Cardiac ventricle fibroblast (primary cell): ENCODE results near the gene UCHL1. TPM values are rescaled to one million over a fixed set of nuclear protein-coding genes. Genes with fewer than 3 reads are reported as not detected.

Experiments
- total RNA-seq: library from RNA; depleted of rRNA; stranded (reverse); fragments of >200 nt; gene quantifications from 2 replicates; pipeline ENCODE4 v1.2.3, GENCODE V29; 2015

The UCHL1 gene
- 282 and 287 TPM in 2 replicates for total RNA-seq

DNA sequence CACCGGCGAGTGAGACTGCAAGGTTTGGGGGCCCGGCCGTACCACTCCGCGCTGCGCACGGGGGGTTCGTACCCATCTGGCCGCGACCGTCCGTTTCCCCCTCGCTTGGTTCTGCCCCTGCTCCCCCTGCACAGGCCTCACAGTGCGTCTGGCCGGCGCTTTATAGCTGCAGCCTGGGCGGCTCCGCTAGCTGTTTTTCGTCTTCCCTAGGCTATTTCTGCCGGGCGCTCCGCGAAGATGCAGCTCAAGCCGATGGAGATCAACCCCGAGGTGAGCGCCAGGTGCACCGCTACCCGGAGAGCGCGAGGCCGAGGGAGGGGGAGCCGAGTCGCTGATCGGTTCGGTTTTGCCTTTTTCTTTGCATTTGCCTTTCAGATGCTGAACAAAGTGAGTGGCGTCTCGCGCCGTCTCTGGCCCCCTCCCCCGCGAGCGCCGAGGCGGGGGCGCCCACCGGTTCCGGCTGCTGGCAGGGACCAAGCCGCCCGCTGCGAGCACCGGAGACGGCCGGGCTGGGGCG lies at the start of gene UCHL1:
Gene UCHL1, plus strand, starts transcription at position 189 of the 517 bp plus-strand sequence. Its CDS starts 49 bp downstream, at position 238.

DNA sequence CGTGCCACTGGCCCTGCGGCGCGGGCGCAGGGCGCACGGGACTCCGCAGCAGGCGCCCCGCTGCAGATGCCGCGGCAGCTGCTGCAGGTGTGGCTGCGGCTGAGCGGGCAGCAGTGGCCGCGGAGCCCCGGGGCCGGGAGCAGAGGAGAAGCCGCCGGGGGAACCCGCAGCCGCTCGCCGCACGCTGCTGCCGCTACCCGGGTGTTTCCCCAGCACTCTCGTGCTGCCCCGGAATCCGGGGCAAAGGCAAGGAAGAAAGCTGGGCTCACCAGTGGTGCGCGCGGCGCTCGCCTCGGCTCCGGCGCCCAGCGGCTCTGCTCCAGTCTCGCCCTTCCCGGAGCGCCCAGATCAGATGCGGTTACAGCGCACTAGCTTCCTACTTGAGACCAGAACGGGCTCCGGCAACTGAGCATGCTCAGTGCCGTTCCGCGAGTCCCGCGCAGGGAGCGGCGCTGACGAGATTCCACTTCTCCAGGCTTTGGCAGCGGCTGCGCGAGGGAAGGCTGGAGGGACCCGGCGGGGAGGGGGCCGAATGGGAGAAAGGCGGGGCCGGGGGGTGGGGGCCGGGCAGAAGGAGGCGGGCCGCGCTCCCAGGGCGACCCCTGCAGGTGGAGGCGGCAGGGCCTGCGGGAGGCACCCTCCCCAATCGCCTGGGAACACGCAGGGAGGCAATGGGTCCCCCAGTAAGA lies 42.4 kb upstream of the UCHL1 start, which contains the start of gene APBB2:
Gene APBB2, minus strand, starts transcription at position 407 of the 689 bp plus-strand sequence. CDS start 181,288 bp downstream, outside the sequence.

Other genes with a start within 250 kb of the UCHL1 start
- 49.3 and 61.3 TPM in 2 replicates for gene APBB2, start 42.4 kb upstream of the UCHL1 start, total RNA-seq